ENCODE results near the gene PPIA. TPM values are rescaled to one million over a fixed set of nuclear protein-coding genes. Genes with fewer than 3 reads are reported as not detected.
"Not testable (repeated sequence)": the region's sequence is repeated elsewhere in the genome, so short reads cannot be mapped to it uniquely, and the experiment has no call there.

Gene PPIA
- polyA plus RNA-seq, 10 donors = 727 to 1,030 (median 805) TPM

DNA sequence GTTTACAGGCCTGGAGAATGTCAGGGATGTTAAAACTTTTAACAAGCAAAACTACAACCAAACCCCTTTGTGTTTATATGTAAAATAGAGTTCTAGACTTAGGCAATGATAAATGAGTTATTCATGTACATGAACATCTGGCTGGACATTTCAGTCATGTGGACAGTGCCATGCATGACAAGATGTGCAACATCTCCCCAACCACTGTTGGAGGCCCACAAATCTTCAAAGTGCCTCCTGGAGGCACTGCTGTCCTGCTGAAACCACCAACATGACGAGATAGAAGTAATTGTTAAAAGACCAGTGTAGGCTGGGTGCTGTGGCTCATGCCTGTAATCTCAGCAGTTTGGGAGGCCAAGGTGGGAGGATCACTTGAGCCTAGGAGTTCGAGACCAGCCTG is 18.4 kb downstream of the PPIA start:
- no peak for DNase-seq

DNA sequence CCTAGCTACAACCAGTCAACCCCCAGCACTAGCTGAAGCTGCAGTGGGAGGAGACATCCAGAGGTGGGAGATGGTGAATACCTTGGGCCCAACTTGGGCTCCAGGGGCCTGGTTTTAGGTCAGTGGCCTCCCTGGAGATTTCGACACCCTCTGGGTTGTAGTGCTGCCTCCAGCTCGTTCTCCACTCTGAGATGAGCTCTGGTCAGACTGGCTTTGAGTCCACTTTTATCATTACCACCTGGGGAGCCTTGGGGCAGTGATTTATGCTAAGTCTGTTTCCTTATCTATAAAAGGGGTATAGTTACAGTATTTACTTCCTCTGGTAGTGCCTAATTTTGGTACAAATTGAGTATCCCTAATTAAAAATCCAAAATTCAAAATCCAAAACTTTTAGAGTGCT is 22.8 kb downstream of the PPIA start:
- DNase-seq = no peak

DNA sequence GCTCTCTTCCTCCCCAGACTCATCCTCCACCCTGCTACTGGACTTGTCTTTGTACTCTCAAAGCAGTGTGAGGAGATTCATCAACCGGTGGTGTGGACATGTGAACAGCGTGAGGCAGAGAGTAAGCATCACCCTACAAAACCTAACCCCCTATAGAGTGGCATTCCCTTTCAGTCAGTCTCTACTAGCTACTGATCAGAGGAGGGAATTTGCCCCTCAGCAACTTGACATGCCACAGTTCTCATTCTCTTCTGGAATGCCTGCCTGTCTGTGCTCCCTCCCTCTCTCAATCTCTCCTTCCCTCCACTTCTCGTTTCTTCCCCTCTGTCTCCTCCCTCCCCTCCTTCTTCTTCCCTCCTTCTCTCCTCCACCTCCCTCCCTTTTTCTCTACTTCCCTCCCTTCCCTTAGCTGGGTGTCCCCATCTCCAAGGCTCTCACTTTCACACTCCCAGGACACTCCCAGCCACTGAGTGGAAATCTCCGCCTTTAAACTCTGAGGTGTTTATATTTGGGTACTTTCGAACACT is 26.8 kb downstream of the PPIA start:
- no peak for DNase-seq

- no peak for DNase-seq
Measured at GRCh38 chr7:44824894-44825526, 28.5 kb downstream of the PPIA start.

- DNase-seq = no peak
Measured at GRCh38 chr7:44827567-44827966, 31.1 kb downstream of the PPIA start.

- no peak for DNase-seq
Measured at GRCh38 chr7:44838751-44839150, 42.3 kb downstream of the PPIA start.

GRCh38 chr7:44842675-44843074 is 46.2 kb downstream of the PPIA start:
- not testable (repeated sequence) for DNase-seq

GRCh38 chr7:44843440-44843839 is 47.0 kb downstream of the PPIA start:
- not testable (repeated sequence) for DNase-seq

- DNase-seq = no peak
Measured at GRCh38 chr7:44845451-44845850, 49.0 kb downstream of the PPIA start.

- not testable (repeated sequence) for DNase-seq
Measured at GRCh38 chr7:44846390-44846789, 49.9 kb downstream of the PPIA start.

DNA sequence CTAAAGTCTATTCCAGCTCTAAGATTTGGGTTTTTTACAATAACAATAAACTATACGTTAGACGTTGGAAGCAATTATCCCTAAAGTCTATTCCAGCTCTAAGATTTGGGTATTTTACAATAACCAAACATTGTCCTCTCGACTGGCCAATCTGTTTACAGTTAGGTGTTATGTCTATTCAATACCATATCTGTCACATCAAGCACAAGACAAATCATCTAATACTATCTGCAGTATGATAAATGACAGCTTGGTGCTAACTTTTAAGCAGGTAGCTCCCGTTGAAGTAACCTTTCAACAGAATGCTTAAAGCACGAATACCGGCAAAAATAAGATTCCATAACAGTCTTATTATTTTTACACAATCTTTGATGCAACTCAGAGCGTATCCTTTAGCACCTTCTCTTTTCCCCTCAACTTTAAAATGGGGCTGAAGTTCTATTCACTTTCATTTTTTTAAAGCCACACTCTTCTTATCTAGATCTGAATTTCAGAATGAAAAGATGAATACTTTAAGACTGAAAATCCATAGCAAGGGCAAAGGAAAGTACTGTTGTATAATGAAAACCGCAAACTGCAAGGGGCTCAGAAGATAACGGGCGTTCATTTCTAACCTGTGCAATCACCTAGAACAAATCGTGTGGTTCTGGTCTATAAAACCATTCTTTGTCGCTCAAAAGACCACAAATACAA is 50.5 kb downstream of the PPIA start:
- DNase-seq = no peak

GRCh38 chr7:44847509-44847919 is 51.0 kb downstream of the PPIA start:
- peak; percentile 88 to 97 (median 94) for DNase-seq

- peak; percentile 100 for DNase-seq
Measured at GRCh38 chr7:44847920-44848634, 51.6 kb downstream of the PPIA start, which contains the start of gene H2AZ2. Gene H2AZ2 (minus strand): TSS chr7:44848087. CDS start chr7:44847971, 116 bp downstream.

- DNase-seq = no peak
Measured at GRCh38 chr7:44849259-44849884, 52.9 kb downstream of the PPIA start.

DNA sequence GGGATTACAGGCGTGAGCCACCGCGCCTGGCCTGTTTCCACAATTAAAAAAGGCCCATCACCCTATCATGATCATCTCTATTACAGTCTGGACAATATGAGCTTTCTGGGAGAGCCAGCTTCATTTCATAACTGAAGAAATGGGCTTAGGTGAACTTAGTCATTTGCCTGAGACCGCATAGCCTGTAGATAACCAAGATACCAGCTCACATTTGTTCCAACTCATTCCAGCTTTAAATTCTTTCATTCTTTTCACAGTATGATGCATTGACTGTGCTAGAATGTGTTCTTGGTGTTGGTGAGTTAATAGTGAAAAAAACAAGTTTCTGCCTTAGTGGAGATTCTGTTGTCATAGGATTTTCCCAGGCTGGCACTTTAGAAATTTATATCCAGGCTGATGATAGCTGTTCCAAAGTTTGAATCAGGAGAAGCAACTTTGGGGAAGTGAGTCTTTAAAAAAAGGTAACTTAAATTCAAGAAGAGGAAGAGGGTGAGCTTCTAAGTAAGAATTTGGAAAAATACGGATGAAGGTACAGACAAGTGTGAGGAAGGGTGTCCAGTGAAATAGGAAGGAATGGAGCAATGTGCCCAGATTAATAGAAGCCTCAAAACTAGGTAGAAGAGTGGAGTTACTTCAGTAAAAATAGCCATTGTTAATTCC is 53.5 kb downstream of the PPIA start:
- no peak for DNase-seq

- no peak for DNase-seq
Measured at GRCh38 chr7:44852590-44852989, 56.1 kb downstream of the PPIA start.

Other genes with a start within 250 kb of the PPIA start
- gene DDX56, start 222.8 kb upstream of the PPIA start, polyA plus RNA-seq (ENCODE audit: insufficient read length in 10 of 10) = 10 to 100 TPM; 43.4 to 64.4 (median 48.4) TPM
- gene TMED4, start 214.4 kb upstream of the PPIA start, polyA plus RNA-seq (ENCODE audit: insufficient read length in 10 of 10) = 100 to 1,000 TPM in 1 of 10 donors, 10 to 100 TPM in 9; 64.5 to 107 (median 83.2) TPM
- 10 to 100 TPM; 51.6 to 69.4 (median 63.6) TPM for gene OGDH, start 190.1 kb upstream of the PPIA start, polyA plus RNA-seq (ENCODE audit: insufficient read length in 10 of 10)
- 10 to 100 TPM; 22.8 to 48.5 (median 34.0) TPM for gene ZMIZ2, start 47.8 kb upstream of the PPIA start, polyA plus RNA-seq (ENCODE audit: insufficient read length in 10 of 10)
- 100 to 1,000 TPM; 128 to 176 (median 139) TPM for gene H2AZ2, start 51.4 kb downstream of the PPIA start, polyA plus RNA-seq (ENCODE audit: insufficient read length in 10 of 10)
- 10 to 100 TPM; 27.4 to 40.8 (median 35.1) TPM for gene PURB, start 88.8 kb downstream of the PPIA start, polyA plus RNA-seq (ENCODE audit: insufficient read length in 10 of 10)
- gene MYO1G, start 182.3 kb downstream of the PPIA start, polyA plus RNA-seq (ENCODE audit: insufficient read length in 10 of 10) = 1 to 10 TPM in 4 of 10 donors, under 1 TPM in 6; 0.42 to 6.6 (median 0.81) TPM
- gene CCM2, start 203.5 kb downstream of the PPIA start, polyA plus RNA-seq (ENCODE audit: insufficient read length in 10 of 10) = 10 to 100 TPM; 37.7 to 44.1 (median 40.4) TPM